Neural progenitor cell (in vitro differentiated cells): ENCODE measurements around the gene SCMH1.

Experiments used
- EZH2phosphoT487 ChIP-seq: fragments of 200-600 bp; sonication (generic); IDR thresholded peaks from 2 replicates; pipeline ENCODE4 v1.6.1; 2017; ENCODE audit warnings: antibody characterized with exemption
- TF ChIP-seq, protein P1 (sequence below): fragments of 200-600 bp; sonication (generic); IDR thresholded peaks from 2 replicates; pipeline ENCODE4 v1.5.1; 2017; ENCODE audit warnings: antibody characterized with exemption, mild to moderate bottlenecking

DNA sequence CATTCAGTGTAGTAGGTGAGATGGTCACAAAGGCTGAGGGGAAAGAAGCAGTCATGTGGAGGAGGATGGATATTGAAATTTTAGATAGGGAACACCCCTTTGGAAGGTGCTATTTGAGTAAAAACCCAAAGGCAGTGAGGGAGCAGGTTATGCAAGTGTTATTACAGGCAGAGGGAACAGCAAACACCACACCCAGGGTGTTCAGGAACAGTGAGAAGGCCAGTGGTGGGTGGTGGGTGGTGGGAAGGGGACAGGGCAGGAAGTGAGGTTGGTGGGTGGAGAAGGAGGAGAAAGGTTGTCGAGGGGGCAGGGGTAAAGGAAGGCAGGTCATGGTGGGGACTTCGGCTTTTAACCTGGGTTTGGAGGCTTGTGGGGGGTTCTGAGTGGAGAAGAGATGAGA lies 39.2 kb upstream of the SCMH1 start:
- TF ChIP-seq EZH2phosphoT487, result no peak
- TF ChIP-seq, protein P1, sequence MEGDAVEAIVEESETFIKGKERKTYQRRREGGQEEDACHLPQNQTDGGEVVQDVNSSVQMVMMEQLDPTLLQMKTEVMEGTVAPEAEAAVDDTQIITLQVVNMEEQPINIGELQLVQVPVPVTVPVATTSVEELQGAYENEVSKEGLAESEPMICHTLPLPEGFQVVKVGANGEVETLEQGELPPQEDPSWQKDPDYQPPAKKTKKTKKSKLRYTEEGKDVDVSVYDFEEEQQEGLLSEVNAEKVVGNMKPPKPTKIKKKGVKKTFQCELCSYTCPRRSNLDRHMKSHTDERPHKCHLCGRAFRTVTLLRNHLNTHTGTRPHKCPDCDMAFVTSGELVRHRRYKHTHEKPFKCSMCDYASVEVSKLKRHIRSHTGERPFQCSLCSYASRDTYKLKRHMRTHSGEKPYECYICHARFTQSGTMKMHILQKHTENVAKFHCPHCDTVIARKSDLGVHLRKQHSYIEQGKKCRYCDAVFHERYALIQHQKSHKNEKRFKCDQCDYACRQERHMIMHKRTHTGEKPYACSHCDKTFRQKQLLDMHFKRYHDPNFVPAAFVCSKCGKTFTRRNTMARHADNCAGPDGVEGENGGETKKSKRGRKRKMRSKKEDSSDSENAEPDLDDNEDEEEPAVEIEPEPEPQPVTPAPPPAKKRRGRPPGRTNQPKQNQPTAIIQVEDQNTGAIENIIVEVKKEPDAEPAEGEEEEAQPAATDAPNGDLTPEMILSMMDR, result no peak
